ENCODE results near the gene ZSCAN29. TPM values are rescaled to one million over a fixed set of nuclear protein-coding genes. Genes with fewer than 3 reads are reported as not detected.

ZSCAN29 gene
- 10 to 100 TPM; 11.2 to 18.8 (median 13.4) TPM for total RNA-seq
- polyA plus RNA-seq = 1 to 10 TPM; 7.0 to 7.8 TPM

GRCh38 chr15:43370975-43371974, at the start of gene ZSCAN29, which contains the start of gene TUBGCP4:
Gene ZSCAN29, minus strand, starts transcription at chr15:43371043. Its CDS starts 1,130 bp downstream, at chr15:43369913.
Gene TUBGCP4, plus strand, starts transcription at chr15:43371101. Its CDS starts 254 bp downstream, at chr15:43371355.
- WGBS, 2 donors = 1% methylated on average over 50 to 66 of the region's 66 CpGs

DNA sequence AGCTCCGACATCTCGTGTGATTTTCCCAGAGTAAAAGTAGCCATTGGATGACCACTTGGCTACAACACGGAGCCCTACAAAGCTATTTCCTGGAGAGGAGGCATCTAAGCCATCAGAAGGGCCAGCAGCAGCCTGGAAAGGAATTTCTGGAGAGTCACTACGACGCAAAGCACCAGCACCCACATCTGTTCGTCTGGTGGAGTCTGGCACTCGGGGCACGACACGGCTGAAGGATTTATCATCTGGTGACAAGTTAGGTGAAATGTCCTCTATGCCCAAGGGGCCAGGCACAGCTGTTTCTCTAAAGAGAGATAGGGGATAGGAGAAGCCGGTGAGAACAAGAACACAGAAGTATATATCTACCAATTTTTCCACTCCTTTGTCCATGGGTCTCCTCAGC, 49.6 kb upstream of the ZSCAN29 start:
- DNase-seq (no peak), FAIRE-seq (no peak), ATAC-seq (no peak)
- Histone ChIP-seq H3K4me1 (no peaks in the 10 kb centered on the region), H3K4me3 (no peak overlapping the region), H3K27me3 (no peaks in the 10 kb centered on the region), H3K9me3 (no peaks in the 10 kb centered on the region), H3K36me3 (peaks cover 0 to 16% (median 0%) of the 10 kb centered on the region in 3 donors), H3K27ac (no peak overlapping the region)
- WGBS, 2 donors = 88 to 95% methylated on average over 10 of the region's 10 CpGs
- intact Hi-C loops (cut with DNase I) = no loop called here
- TF ChIP-seq, protein P1, sequence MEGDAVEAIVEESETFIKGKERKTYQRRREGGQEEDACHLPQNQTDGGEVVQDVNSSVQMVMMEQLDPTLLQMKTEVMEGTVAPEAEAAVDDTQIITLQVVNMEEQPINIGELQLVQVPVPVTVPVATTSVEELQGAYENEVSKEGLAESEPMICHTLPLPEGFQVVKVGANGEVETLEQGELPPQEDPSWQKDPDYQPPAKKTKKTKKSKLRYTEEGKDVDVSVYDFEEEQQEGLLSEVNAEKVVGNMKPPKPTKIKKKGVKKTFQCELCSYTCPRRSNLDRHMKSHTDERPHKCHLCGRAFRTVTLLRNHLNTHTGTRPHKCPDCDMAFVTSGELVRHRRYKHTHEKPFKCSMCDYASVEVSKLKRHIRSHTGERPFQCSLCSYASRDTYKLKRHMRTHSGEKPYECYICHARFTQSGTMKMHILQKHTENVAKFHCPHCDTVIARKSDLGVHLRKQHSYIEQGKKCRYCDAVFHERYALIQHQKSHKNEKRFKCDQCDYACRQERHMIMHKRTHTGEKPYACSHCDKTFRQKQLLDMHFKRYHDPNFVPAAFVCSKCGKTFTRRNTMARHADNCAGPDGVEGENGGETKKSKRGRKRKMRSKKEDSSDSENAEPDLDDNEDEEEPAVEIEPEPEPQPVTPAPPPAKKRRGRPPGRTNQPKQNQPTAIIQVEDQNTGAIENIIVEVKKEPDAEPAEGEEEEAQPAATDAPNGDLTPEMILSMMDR (IDR thresholded peaks at IDR 0.05) = no peak

More at GRCh38 chr15:43370975-43371974, at the start of gene ZSCAN29, which contains the start of gene TUBGCP4:
- Histone ChIP-seq H3K4me1 (peaks cover 7 to 17% (median 13%) of the 10 kb centered on the region in 3 donors), H3K9me3 (no peaks in the 10 kb centered on the region), H3K36me3 (peaks cover 0 to 13% (median 0%) of the 10 kb centered on the region in 3 donors), H3K27me3 (no peaks in the 10 kb centered on the region), H3K4me3 (peak within 1 kb of the TSS; percentile 55 to 88 (median 73)), H3K27ac (peak within 1 kb of the TSS; percentile 42 to 73 (median 49))
- DNase-seq (peak; percentile 64 to 95 (median 85)), ATAC-seq (peak; percentile 93 to 98 (median 96)), FAIRE-seq (no peak)
- TF ChIP-seq, protein P1 (IDR thresholded peaks at IDR 0.05) = peak in 3 of 4 donors; percentile 15 to 22 (median 17)
- intact Hi-C loops (cut with DNase I) = no loop called here

- DNase-seq (no peak), FAIRE-seq (no peak), ATAC-seq (no peak)
- no peaks in the 10 kb centered on the region for H3K4me1 ChIP-seq
- no peak overlapping the region for H3K27ac ChIP-seq
- TF ChIP-seq, protein P1 (IDR thresholded peaks at IDR 0.05) = no peak
- peaks cover 0 to 28% (median 3%) of the 10 kb centered on the region in 3 donors for H3K36me3 ChIP-seq
- no peaks in the 10 kb centered on the region for H3K9me3 ChIP-seq
- H3K27me3 ChIP-seq = no peaks in the 10 kb centered on the region
- H3K4me3 ChIP-seq = no peak overlapping the region
- intact Hi-C loops (cut with DNase I) = no loop called here
These were observed 43.4 kb upstream of the ZSCAN29 start for GRCh38 chr15:43414196-43414595.

- Histone ChIP-seq H3K4me1 (no peaks in the 10 kb centered on the region), H3K9me3 (no peaks in the 10 kb centered on the region), H3K4me3 (no peak overlapping the region), H3K27me3 (no peaks in the 10 kb centered on the region), H3K27ac (no peak overlapping the region), H3K36me3 (peaks cover 0 to 41% (median 8%) of the 10 kb centered on the region in 3 donors)
- no peak for DNase-seq
- TF ChIP-seq, protein P1 (IDR thresholded peaks at IDR 0.05) = no peak
- ATAC-seq = no peak
- WGBS, 2 donors = 81 to 93% methylated on average over 1 of the region's 1 CpG
- intact Hi-C loops (cut with DNase I) = no loop called here
- FAIRE-seq = no peak
These were observed 41.3 kb upstream of the ZSCAN29 start for GRCh38 chr15:43412096-43412495.
